Gastroesophageal sphincter (tissue), 3 donors: ENCODE measurements around the gene TMA7.

Experiments
- CTCF ChIP-seq, 4 experiments: fragments of 200-600 bp in 2 of 4; fragments of 450-650 bp in 2 of 4; sonication (generic) in 1 of 4; IDR thresholded peaks; one replicate each; pipeline ENCODE4 v1.5.1; 2017 to 2019; ENCODE audit warnings: antibody characterized with exemption in 4 of 4, mild to moderate bottlenecking in 2 of 4, moderate library complexity in 2 of 4
- EP300 ChIP-seq: sonication (generic); formaldehyde crosslinking; IDR thresholded peaks from one replicate; pipeline ENCODE4 v1.6.1; 2017; ENCODE audit warnings: antibody characterized with exemption, mild to moderate bottlenecking
- POLR2A ChIP-seq, 2 donors: fragments of 450-650 bp; IDR thresholded peaks; one replicate each; pipeline ENCODE4 v1.6.1; 2017; ENCODE audit warnings: antibody characterized with exemption in 2 of 2, mild to moderate bottlenecking in 2 of 2, moderate library complexity in 1 of 2
- POLR2AphosphoS5 ChIP-seq: sonication (generic); formaldehyde crosslinking; IDR thresholded peaks from one replicate; pipeline ENCODE4 v1.6.1; 2017; ENCODE audit warnings: antibody characterized with exemption

GRCh38 chr3:48404440-48405342 is 35.4 kb upstream of the TMA7 start:
- no peak for TF ChIP-seq CTCF (IDR thresholded peaks at IDR 0.05)
- TF ChIP-seq POLR2A (IDR thresholded peaks at IDR 0.05) = no peak
- no peak for TF ChIP-seq EP300
- TF ChIP-seq POLR2AphosphoS5 = no peak
